Mesothelial cell of epicardium (in vitro differentiated cells): ENCODE results near the gene CFAP251. TPM values are rescaled to one million over a fixed set of nuclear protein-coding genes. Genes with fewer than 3 reads are reported as not detected.

ENCODE experiments used
- DNase-seq, 2 experiments: peaks; one replicate each; pipeline ENCODE4 v3.0.0; 2021; ENCODE audit warnings: low spot score in 2 of 2; ENCODE audit not compliant: unreplicated experiment in 2 of 2
- H3K27ac Mint-ChIP-seq: 2 replicates; pipeline ENCODE4 v1.8.0; 2021; ENCODE audit warnings: mixed read lengths
- H3K27me3 Mint-ChIP-seq: 2 replicates; pipeline ENCODE4 v1.8.0; 2021; ENCODE audit warnings: low read depth, mixed read lengths
- H3K36me3 Mint-ChIP-seq: 2 replicates; pipeline ENCODE4 v1.8.0; 2021; ENCODE audit warnings: mixed read lengths
- H3K4me1 Mint-ChIP-seq: 2 replicates; pipeline ENCODE4 v1.8.0; 2021; ENCODE audit warnings: mixed read lengths
- H3K4me3 Mint-ChIP-seq: 2 replicates; pipeline ENCODE4 v1.8.0; 2021; ENCODE audit warnings: mild to moderate bottlenecking, moderate library complexity, mixed read lengths
- H3K9me3 Mint-ChIP-seq: 2 replicates; pipeline ENCODE4 v1.8.0; 2021; ENCODE audit warnings: mixed read lengths
- CTCF ChIP-seq: fragments of 200-600 bp; sonication (generic); IDR thresholded peaks from one replicate; pipeline ENCODE4 v1.5.0; 2021; ENCODE audit warnings: antibody characterized with exemption; ENCODE audit not compliant: unreplicated experiment
- total RNA-seq: library from RNA; stranded (reverse); gene quantifications from 3 replicates; pipeline ENCODE4 v1.2.1, GENCODE V29; 2021

CFAP251 gene
- total RNA-seq, 1 donor from 2014 or later, result 6.9 TPM

GRCh38 chr12:121976950-121977349 lies 58.6 kb downstream of the CFAP251 start:
- Mint-ChIP-seq H3K4me1 (no peaks in the 10 kb centered on the region), H3K27ac (no peak overlapping the region), H3K27me3 (no peaks in the 10 kb centered on the region), H3K36me3 (peaks cover 3% of the 10 kb centered on the region), H3K9me3 (peaks cover 10% of the 10 kb centered on the region), H3K4me3 (no peak overlapping the region)
- no peak for TF ChIP-seq CTCF
- no peak for DNase-seq

- H3K27ac Mint-ChIP-seq, result no peak overlapping the region
- DNase-seq, result no peak
- H3K9me3 Mint-ChIP-seq, result no peaks in the 10 kb centered on the region
- no peaks in the 10 kb centered on the region for H3K27me3 Mint-ChIP-seq
- no peak overlapping the region for H3K4me3 Mint-ChIP-seq
- TF ChIP-seq CTCF, result no peak
- H3K36me3 Mint-ChIP-seq, result no peaks in the 10 kb centered on the region
- no peaks in the 10 kb centered on the region for H3K4me1 Mint-ChIP-seq
These were observed 61.9 kb downstream of the CFAP251 start for GRCh38 chr12:121980191-121980891.

GRCh38 chr12:121980892-121981272 lies 62.5 kb downstream of the CFAP251 start:
- no peak overlapping the region for H3K27ac Mint-ChIP-seq
- no peaks in the 10 kb centered on the region for H3K36me3 Mint-ChIP-seq

DNA sequence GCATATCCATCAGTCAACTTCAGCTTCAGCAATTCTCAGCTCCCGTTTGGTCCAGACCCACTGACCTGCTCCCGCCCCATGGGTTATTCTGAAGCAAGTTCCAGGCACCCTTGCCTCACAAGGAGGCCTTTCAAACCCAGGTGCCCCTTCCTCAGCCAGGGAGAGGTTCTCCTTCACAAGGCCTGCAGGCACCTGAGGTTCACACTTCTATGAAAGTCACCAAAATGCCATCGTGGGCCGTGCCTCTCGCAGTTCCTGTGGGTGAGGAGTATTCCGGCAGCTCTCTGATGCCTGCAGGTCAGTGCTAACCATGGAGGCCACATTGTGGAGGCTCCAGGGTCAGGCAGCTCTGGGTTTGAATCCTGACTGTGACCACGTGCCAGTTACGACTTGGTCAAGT lies 63.1 kb downstream of the CFAP251 start:
- Mint-ChIP-seq H3K4me3 (no peak overlapping the region), H3K27me3 (no peaks in the 10 kb centered on the region), H3K4me1 (no peaks in the 10 kb centered on the region), H3K27ac (no peak overlapping the region), H3K9me3 (no peaks in the 10 kb centered on the region), H3K36me3 (no peaks in the 10 kb centered on the region)
- TF ChIP-seq CTCF, result no peak
- DNase-seq, result no peak

More at GRCh38 chr12:121980892-121981272, 62.5 kb downstream of the CFAP251 start:
- Mint-ChIP-seq H3K9me3 (no peaks in the 10 kb centered on the region), H3K27me3 (no peaks in the 10 kb centered on the region), H3K4me1 (no peaks in the 10 kb centered on the region), H3K4me3 (no peak overlapping the region)
- DNase-seq, result no peak
- no peak for TF ChIP-seq CTCF

GRCh38 chr12:121982950-121983349 lies 64.6 kb downstream of the CFAP251 start:
- TF ChIP-seq CTCF, result no peak
- H3K4me3 Mint-ChIP-seq, result no peak overlapping the region
- no peaks in the 10 kb centered on the region for H3K27me3 Mint-ChIP-seq
- no peak overlapping the region for H3K27ac Mint-ChIP-seq
- H3K9me3 Mint-ChIP-seq, result no peaks in the 10 kb centered on the region
- H3K36me3 Mint-ChIP-seq, result no peaks in the 10 kb centered on the region
- no peak for DNase-seq
- no peaks in the 10 kb centered on the region for H3K4me1 Mint-ChIP-seq
